Caco-2 (cell line): ENCODE results near the gene WDR20. TPM values are rescaled to one million over a fixed set of nuclear protein-coding genes. Genes with fewer than 3 reads are reported as not detected.

ENCODE experiments used
- BruUV-seq: library from RNA; stranded (reverse); fragments of 400-500 nt; replicated peaks from 2 replicates; lab custom pipeline; 2021; lab: Mats Ljungman, UMichigan
- CTCF ChIA-PET: fragments of 300-600 bp; sonication (Branson Sonifier 250); formaldehyde crosslinking; loops from one replicate; lab custom pipeline; 2022; ENCODE audit warnings: antibody characterized with exemption; lab: Charles Lee
- POLR2A ChIA-PET: fragments of 300-600 bp; sonication (Branson Sonifier 250); formaldehyde crosslinking; loops from one replicate; lab custom pipeline; 2022; ENCODE audit warnings: antibody characterized with exemption; lab: Charles Lee
- DNase-seq, 2 experiments: peaks; one replicate each; pipeline versions ENCODE4 v3.0.0 to v3.0.0-alpha.2; 2020 to 2022
- H3K27me3 ChIP-seq: replicated peaks from 2 replicates; pipeline ENCODE4 v1.6.0; 2011; ENCODE audit warnings: low read length; ENCODE audit not compliant: control insufficient read depth, insufficient read depth
- H3K36me3 ChIP-seq: 2 replicates; pipeline ENCODE4 v1.5.1; 2011; ENCODE audit warnings: low read length; ENCODE audit not compliant: control insufficient read depth, insufficient read depth
- H3K4me1 ChIP-seq: fragments of 250-450 bp; sonication (Bioruptor Pico); 2 replicates; pipeline ENCODE4 v1.5.1; 2020; ENCODE audit warnings: mild to moderate bottlenecking
- H3K4me3 ChIP-seq: 2 replicates; pipeline ENCODE4 v1.5.1; 2011; ENCODE audit warnings: low read depth, mild to moderate bottlenecking, control low read depth, low read length
- H3K9me3 ChIP-seq: fragments of 250-450 bp; sonication (Bioruptor Pico); 2 replicates; pipeline ENCODE4 v1.5.1; 2020; ENCODE audit warnings: mild to moderate bottlenecking, moderate library complexity
- H3K27ac Mint-ChIP-seq: one replicate; pipeline ENCODE4 v1.8.0; 2022; ENCODE audit warnings: mixed read lengths; ENCODE audit not compliant: unreplicated experiment
- H3K27me3 Mint-ChIP-seq: one replicate; pipeline ENCODE4 v1.8.0; 2022; ENCODE audit warnings: mixed read lengths; ENCODE audit not compliant: insufficient read depth, unreplicated experiment
- H3K36me3 Mint-ChIP-seq: one replicate; pipeline ENCODE4 v1.8.0; 2022; ENCODE audit warnings: mild to moderate bottlenecking, mixed read lengths; ENCODE audit not compliant: insufficient read depth, unreplicated experiment
- H3K4me1 Mint-ChIP-seq: one replicate; pipeline ENCODE4 v1.8.0; 2022; ENCODE audit warnings: low read depth, mixed read lengths; ENCODE audit not compliant: unreplicated experiment
- H3K4me3 Mint-ChIP-seq: one replicate; pipeline ENCODE4 v1.8.0; 2022; ENCODE audit warnings: mild to moderate bottlenecking, moderate library complexity, mixed read lengths; ENCODE audit not compliant: unreplicated experiment
- H3K9me3 Mint-ChIP-seq: one replicate; pipeline ENCODE4 v1.8.0; 2022; ENCODE audit warnings: mixed read lengths; ENCODE audit not compliant: unreplicated experiment
- CTCF ChIP-seq, 2 experiments: fragments of 200-600 bp in 1 of 2; IDR thresholded peaks; 1 replicate in 1 of 2; 2 replicates in 1 of 2; pipeline versions ENCODE4 v1.5.1 to v1.8.0; 2011 to 2022; ENCODE audit warnings: antibody characterized with exemption in 1 of 2, control low read depth in 1 of 2, inconsistent platforms in 1 of 2, low read depth in 1 of 2, low read length in 1 of 2, mild to moderate bottlenecking in 1 of 2, moderate library complexity in 1 of 2; ENCODE audit not compliant: insufficient read depth in 1 of 2, severe bottlenecking in 1 of 2, unreplicated experiment in 1 of 2
- intact Hi-C: fragments of 100-400 bp; cut with micrococcal nuclease; formaldehyde crosslinking; loops from one replicate; pipeline ENCODE4 v1.10.0; 2022; ENCODE audit not compliant: unreplicated experiment
- total RNA-seq: library from RNA; stranded (reverse); gene quantifications from 2 replicates; pipeline ENCODE4 v1.2.3, GENCODE V29; 2022

WDR20 gene
- total RNA-seq, 1 experiment from 2014 or later, result 32.5 TPM

DNA sequence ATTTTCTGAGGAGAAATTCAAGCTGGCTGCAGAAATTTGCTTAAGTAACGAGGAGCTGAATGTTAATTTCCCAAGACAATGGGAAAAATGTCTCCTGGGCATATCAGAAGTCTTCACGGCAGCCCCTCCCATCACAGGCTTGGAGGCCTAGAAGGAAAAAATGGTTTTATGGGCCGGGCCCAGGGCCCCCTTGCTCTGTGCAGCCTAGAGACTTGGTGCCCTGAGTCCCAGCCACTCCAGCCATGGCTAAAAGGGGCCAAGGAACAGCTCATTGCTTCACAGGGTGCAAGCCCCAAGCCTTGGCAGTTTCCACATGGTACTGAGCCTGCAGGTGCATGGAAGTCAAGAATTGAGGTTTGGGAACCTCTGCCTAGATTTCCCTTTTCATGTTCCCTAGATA is 28.6 kb upstream of the WDR20 start:
- H3K4me3 Mint-ChIP-seq, result no peak overlapping the region
- H3K27me3 Mint-ChIP-seq, result no peaks in the 10 kb centered on the region
- no peaks in the 10 kb centered on the region for H3K4me1 ChIP-seq
- H3K36me3 Mint-ChIP-seq, result no peaks in the 10 kb centered on the region
- no peak overlapping the region for H3K4me3 ChIP-seq
- H3K9me3 Mint-ChIP-seq, result no peaks in the 10 kb centered on the region
- no peaks in the 10 kb centered on the region for H3K4me1 Mint-ChIP-seq
- H3K36me3 ChIP-seq, result no peaks in the 10 kb centered on the region
- no TSS peak for BruUV-seq
- H3K27me3 ChIP-seq, result no peaks in the 10 kb centered on the region
- POLR2A ChIA-PET, result no interaction called here
- CTCF ChIA-PET, result no interaction called here
- intact Hi-C loops, result no loop called here
- no peak overlapping the region for H3K27ac Mint-ChIP-seq
- peaks cover 2% of the 10 kb centered on the region; the same call in 1 of the 2 replicates for H3K9me3 ChIP-seq
- no peak for DNase-seq
- TF ChIP-seq CTCF (IDR thresholded peaks at IDR 0.05; ENCODE audit: insufficient read depth in 1 of 2, low read depth in 1 of 2, low read length in 1 of 2, severe bottlenecking in 1 of 2, unreplicated experiment in 1 of 2), result no peak

DNA sequence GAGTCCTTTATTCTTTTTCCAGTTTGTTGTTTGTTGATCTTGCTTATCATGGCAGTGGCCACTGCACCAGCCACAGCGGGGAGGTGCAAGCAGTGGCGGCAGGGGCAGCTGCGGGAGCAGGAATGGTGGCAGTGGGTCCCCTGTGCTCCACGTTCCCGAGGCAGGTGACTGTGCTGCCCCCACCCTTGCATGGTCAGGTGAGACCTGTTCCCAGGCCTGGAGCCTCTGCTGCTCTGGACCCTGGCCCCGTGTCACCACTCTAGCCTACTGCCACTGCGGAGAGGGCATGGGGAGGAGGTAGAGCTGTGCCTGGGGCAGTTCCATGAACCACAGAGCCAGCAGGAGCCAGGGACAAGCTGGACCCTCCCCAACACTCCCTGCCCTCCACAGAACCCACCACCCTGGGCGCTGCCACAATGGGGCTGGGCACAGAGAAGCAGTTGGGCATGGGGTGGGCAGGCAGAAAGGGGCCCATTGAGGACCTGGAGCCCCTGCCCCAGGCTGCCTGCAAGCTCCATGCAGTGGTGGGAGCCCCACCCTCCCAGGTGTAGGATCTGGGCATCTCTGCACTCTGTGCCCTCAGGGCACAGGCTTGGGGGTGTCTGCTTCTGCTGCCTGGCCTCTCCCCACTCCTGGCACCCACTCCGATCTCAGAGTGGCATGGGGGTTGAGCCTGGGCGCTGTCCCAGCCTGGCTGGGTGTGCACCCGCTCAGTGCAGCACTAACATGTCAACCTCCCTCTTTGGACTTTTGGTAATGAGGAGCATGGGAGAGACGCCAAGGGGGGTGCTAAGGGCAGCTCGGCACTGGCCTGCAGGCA is 23.1 kb upstream of the WDR20 start:
- Mint-ChIP-seq H3K36me3 (no peaks in the 10 kb centered on the region), H3K9me3 (no peaks in the 10 kb centered on the region), H3K4me1 (no peaks in the 10 kb centered on the region), H3K27me3 (no peaks in the 10 kb centered on the region), H3K27ac (no peak overlapping the region), H3K4me3 (no peak overlapping the region)
- Histone ChIP-seq H3K36me3 (no peaks in the 10 kb centered on the region), H3K4me3 (no peak overlapping the region), H3K9me3 (peaks cover 11% of the 10 kb centered on the region; the same call in 1 of the 2 replicates), H3K4me1 (no peaks in the 10 kb centered on the region), H3K27me3 (no peaks in the 10 kb centered on the region)
- no peak for TF ChIP-seq CTCF (IDR thresholded peaks at IDR 0.05; ENCODE audit: insufficient read depth in 1 of 2, low read depth in 1 of 2, low read length in 1 of 2, severe bottlenecking in 1 of 2, unreplicated experiment in 1 of 2)
- CTCF ChIA-PET, result no interaction called here
- DNase-seq, result no peak
- BruUV-seq, result no TSS peak
- intact Hi-C loops, result no loop called here
- POLR2A ChIA-PET, result no interaction called here

DNA sequence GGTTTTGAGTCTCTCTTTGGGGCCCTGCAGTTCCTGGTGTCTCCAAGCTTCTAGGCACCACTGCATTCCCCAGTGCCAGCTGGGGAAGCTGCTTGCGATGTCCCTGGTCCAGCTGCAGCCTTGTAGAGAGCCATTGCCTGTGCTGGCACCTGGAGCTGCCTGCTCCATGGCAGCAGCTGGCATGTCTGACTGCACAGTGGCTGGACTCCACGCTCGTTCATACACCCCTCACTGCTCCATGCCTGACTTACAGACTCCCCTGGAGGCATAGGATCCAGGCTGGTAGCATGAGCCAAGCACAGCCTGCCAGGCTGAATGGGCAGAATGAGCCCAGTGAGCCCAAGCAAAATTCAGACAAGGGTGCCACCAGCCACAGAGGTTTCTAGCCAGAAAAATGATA is 21.8 kb upstream of the WDR20 start:
- no peak for DNase-seq
- H3K4me1 ChIP-seq, result no peaks in the 10 kb centered on the region
- H3K9me3 Mint-ChIP-seq, result no peaks in the 10 kb centered on the region
- H3K36me3 ChIP-seq, result no peaks in the 10 kb centered on the region
- H3K27ac Mint-ChIP-seq, result no peak overlapping the region
- intact Hi-C loops, result no loop called here
- ChIA-PET POLR2A (no interaction called here), CTCF (no interaction called here)
- H3K4me3 ChIP-seq, result no peak overlapping the region
- H3K4me1 Mint-ChIP-seq, result no peaks in the 10 kb centered on the region
- H3K9me3 ChIP-seq, result peaks cover 11% of the 10 kb centered on the region; the same call in 1 of the 2 replicates
- no peak for TF ChIP-seq CTCF (IDR thresholded peaks at IDR 0.05; ENCODE audit: insufficient read depth in 1 of 2, low read depth in 1 of 2, low read length in 1 of 2, severe bottlenecking in 1 of 2, unreplicated experiment in 1 of 2)
- no peaks in the 10 kb centered on the region for H3K27me3 ChIP-seq
- H3K36me3 Mint-ChIP-seq, result no peaks in the 10 kb centered on the region
- H3K27me3 Mint-ChIP-seq, result no peaks in the 10 kb centered on the region
- BruUV-seq, result no TSS peak
- no peak overlapping the region for H3K4me3 Mint-ChIP-seq
